HepG2 (cell line): ENCODE measurements around the gene HINT1. TPM values are rescaled to one million over a fixed set of nuclear protein-coding genes. Genes with fewer than 3 reads are reported as not detected.
A peak's percentile ranks its signal among the peaks of the same experiment; 100 is the strongest.

ENCODE experiments used
- CHCHD3 ChIP-seq: sonication (generic); formaldehyde crosslinking; IDR thresholded peaks from 2 replicates; pipeline ENCODE4 v1.8.0; 2022; ENCODE audit warnings: mild to moderate bottlenecking, missing genetic modification reagents, moderate library complexity
- HNF1B ChIP-seq: sonication (generic); formaldehyde crosslinking; IDR thresholded peaks from 2 replicates; pipeline ENCODE4 v1.5.1; 2020; ENCODE audit warnings: mild to moderate bottlenecking, moderate library complexity, missing genetic modification reagents
- HNF4G ChIP-seq, 2 experiments: sonication (generic) in 1 of 2; formaldehyde crosslinking in 1 of 2; IDR thresholded peaks; 2 replicates each; pipeline versions ENCODE4 v1.4.0 to v1.6.1; 2011 to 2020; ENCODE audit warnings: borderline replicate concordance in 2 of 2, low read depth in 2 of 2, mild to moderate bottlenecking in 2 of 2, low read length in 1 of 2, missing genetic modification reagents in 1 of 2, moderate library complexity in 1 of 2
- polyA plus RNA-seq, 8 experiments: library from polyadenylated mRNA; depleted of rRNA in 3 of 8; stranded (reverse) in 7 of 8; unstranded in 1 of 8; fragments of >200 nt; fragmentation: Illumina TruSeq in 4 of 8; extraction: Trizol in 4 of 8; gene quantifications; 2 replicates each; pipeline versions ENCODE4 v1.2.1 to v1.2.3, GENCODE V29; 2011 to 2016; ENCODE audit warnings: low read depth in 4 of 8, missing spikeins in 1 of 8, mixed read lengths in 1 of 8; ENCODE audit not compliant: insufficient read depth in 1 of 8
- total RNA-seq, 5 experiments: library from RNA; depleted of rRNA; stranded (reverse); fragments of >200 nt; fragmentation: Illumina TruSeq; extraction: Trizol; gene quantifications; 2 replicates each; pipeline ENCODE4 v1.2.3, GENCODE V29; 2016; ENCODE audit warnings: low read depth in 1 of 5
- TF ChIP-seq, protein P1 (sequence below): sonication (generic); formaldehyde crosslinking; IDR thresholded peaks from 2 replicates; pipeline ENCODE4 v1.5.0; 2020; ENCODE audit warnings: mild to moderate bottlenecking, missing genetic modification reagents, borderline replicate concordance
- TF ChIP-seq, protein P2 (sequence below): sonication (generic); formaldehyde crosslinking; IDR thresholded peaks from 2 replicates; pipeline ENCODE4 v1.8.0; 2023; ENCODE audit warnings: mild to moderate bottlenecking, missing genetic modification reagents

Gene HINT1
- total and polyA plus RNA-seq, 2 of the 13 experiments (the other 11 are each of a cell fraction or from before 2014, with no cell fraction given): 428 to 997 TPM

GRCh38 chr5:131171276-131171810 lies 6.3 kb upstream of the HINT1 start (continued):
- TF ChIP-seq, protein P1, sequence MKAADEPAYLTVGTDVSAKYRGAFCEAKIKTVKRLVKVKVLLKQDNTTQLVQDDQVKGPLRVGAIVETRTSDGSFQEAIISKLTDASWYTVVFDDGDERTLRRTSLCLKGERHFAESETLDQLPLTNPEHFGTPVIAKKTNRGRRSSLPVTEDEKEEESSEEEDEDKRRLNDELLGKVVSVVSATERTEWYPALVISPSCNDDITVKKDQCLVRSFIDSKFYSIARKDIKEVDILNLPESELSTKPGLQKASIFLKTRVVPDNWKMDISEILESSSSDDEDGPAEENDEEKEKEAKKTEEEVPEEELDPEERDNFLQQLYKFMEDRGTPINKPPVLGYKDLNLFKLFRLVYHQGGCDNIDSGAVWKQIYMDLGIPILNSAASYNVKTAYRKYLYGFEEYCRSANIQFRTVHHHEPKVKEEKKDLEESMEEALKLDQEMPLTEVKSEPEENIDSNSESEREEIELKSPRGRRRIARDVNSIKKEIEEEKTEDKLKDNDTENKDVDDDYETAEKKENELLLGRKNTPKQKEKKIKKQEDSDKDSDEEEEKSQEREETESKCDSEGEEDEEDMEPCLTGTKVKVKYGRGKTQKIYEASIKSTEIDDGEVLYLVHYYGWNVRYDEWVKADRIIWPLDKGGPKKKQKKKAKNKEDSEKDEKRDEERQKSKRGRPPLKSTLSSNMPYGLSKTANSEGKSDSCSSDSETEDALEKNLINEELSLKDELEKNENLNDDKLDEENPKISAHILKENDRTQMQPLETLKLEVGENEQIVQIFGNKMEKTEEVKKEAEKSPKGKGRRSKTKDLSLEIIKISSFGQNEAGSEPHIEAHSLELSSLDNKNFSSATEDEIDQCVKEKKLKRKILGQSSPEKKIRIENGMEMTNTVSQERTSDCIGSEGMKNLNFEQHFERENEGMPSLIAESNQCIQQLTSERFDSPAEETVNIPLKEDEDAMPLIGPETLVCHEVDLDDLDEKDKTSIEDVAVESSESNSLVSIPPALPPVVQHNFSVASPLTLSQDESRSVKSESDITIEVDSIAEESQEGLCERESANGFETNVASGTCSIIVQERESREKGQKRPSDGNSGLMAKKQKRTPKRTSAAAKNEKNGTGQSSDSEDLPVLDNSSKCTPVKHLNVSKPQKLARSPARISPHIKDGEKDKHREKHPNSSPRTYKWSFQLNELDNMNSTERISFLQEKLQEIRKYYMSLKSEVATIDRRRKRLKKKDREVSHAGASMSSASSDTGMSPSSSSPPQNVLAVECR (CRISPR knock-in tag): peak; percentile 15; the same call in 1 of the 2 replicates
- TF ChIP-seq CHCHD3 (CRISPR knock-in tag): no peak
- TF ChIP-seq HNF4G (IDR thresholded peaks at IDR 0.05; ENCODE audit: borderline replicate concordance, low read depth, low read length): no peak
- 0 out of 2 replicates have a peak, but pooled peaks have one; percentile 21 for TF ChIP-seq HNF4G (CRISPR knock-in tag; IDR thresholded peaks at IDR 0.05; ENCODE audit: borderline replicate concordance, low read depth)
- 0 out of 2 replicates have a peak, but pooled peaks have one; percentile 42 for TF ChIP-seq HNF1B
- TF ChIP-seq, protein P2, sequence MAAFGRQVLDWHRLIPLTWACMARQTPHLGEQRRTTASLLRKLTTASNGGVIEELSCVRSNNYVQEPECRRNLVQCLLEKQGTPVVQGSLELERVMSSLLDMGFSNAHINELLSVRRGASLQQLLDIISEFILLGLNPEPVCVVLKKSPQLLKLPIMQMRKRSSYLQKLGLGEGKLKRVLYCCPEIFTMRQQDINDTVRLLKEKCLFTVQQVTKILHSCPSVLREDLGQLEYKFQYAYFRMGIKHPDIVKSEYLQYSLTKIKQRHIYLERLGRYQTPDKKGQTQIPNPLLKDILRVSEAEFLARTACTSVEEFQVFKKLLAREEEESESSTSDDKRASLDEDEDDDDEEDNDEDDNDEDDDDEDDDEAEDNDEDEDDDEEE (CRISPR knock-in tag): 0 out of 2 replicates have a peak, but pooled peaks have one; percentile 19
